Limb (tissue), 2 donors: ENCODE measurements around the gene ZDHHC14.
"Not testable (repeated sequence)": the region's sequence is repeated elsewhere in the genome, so short reads cannot be mapped to it uniquely, and the experiment has no call there.

Experiments
- DNase-seq, 2 donors: peaks; one replicate each; pipeline ENCODE4 v3.0.0-alpha.2; 2016; ENCODE audit errors: extremely low spot score in 2 of 2

The ZDHHC14 gene

DNA sequence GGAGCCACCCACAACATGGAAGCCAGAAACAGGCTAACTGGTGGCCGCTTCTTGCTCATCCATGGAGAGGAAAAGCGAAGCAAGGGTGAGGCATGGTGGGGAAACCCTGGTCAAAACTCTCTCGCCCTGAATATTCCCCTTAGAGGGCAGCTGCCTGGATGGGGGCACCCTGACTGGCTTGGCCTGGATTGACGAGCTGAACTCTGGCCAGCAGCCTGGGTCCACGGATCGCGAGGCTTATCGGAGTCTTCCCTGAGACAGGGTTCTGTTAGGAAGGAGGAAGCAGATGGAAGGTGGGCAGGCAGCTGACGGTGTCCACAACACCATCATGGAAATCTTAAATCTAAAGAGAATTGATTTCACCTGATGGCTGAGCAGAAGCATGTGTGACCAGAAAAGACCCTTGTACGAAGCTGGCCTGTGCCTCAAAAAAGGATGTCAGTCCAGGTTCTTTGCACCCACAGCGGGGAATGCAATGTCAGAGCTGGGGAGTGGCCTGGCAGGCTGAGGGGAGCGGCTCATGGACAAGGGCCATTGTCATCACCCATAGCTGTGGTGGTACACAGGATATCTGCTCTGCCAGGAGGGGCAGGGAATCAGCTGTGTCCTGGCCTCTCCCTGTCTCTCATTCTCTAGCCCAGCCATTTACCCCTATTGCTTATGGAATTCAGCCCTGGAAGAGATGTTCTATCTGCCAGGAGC, 332.6 kb downstream of the ZDHHC14 start:
- no peak for DNase-seq

DNA sequence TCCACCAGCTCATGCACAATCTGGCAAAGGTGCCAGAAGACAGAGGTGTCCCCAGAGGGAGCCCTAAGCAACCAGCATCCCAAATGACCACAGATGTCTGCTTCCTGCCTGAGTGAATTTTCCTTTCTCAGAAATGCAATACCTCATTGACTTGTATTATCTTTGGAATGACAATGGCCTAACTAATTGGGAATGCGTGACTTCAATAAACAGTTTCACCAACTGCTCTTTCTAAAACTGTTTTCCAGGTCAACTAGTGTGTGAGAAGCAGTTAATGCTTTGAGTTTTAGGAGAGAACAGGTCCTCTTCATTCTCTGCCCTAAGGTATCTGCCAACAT, 333.1 kb downstream of the ZDHHC14 start:
- no peak for DNase-seq

DNA sequence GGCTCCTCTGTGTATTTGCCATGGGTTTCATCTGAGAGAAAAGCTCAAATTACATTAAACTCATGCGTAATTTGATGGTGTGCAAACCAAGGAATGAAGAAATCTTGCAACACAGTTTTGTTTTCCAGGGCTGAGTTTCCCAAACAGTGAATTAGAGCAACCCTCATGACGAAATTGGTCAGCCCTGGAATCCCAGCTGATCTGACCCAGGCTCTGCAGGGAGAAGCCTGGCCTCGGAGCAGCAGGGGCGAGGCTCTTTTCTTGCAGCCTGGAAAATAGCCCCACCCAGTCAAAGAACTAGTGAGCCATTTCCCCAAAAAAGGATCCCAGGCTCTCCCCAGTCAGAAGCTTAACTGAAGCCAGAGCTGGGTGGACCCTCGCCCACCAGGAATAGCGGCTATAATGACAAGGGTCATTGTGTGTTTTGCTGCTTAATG, 334.8 kb downstream of the ZDHHC14 start:
- no peak for DNase-seq

DNA sequence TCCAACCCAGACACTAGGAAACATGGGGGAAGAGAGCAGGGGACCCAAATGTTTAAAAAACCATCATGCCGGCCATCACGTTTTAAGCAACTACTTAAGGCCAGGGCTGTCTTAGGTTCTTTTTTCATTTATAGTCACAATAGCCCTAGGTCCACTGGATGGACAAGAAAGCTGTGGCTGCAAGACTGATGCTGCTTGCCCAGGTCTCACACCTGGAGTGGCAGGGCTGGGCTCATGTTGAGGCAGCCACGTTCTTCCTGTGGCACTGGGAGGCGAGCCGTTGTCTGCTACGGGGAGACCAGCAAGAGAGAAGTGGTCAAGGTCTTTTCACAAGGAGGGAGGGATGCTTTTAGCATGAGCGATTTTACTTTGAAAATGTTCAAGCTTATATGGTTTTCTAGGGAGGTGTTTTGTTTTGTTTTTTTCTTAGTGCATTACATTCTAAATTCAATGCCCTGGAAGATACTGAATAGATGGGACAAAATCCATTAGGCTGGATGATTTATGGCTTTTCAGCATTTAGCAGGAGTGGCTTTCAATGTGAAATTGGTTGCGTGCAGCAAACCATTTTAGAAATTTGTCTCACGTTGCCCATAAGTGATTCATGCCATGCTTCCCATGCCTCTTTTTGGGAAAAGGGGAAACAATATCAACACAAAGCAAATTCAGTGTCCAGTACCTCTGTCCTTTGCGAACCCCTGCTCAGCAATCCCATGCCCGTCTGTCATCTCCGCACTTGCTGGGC, 335.4 kb downstream of the ZDHHC14 start:
- DNase-seq = no peak

DNA sequence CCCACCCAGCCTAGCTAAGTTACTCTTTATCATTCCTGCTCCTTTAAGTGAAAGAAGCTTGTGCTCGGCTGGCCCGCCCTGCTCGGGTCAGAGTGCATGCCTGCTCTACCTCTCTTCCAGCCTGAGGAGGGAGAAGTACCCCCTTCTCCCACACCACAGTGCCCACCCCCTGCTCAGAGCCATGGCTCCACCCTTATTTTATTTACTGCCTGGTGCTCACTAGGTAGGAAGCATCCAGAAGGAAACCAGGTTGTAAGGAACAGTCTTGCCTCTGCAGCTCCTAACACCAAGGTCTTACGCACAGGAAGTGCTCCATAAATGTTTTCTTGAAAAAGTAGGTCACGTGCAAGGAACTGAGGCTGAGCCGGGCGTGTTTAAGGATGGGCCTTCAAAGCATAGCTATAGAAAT, 336.4 kb downstream of the ZDHHC14 start:
- no peak for DNase-seq

DNA sequence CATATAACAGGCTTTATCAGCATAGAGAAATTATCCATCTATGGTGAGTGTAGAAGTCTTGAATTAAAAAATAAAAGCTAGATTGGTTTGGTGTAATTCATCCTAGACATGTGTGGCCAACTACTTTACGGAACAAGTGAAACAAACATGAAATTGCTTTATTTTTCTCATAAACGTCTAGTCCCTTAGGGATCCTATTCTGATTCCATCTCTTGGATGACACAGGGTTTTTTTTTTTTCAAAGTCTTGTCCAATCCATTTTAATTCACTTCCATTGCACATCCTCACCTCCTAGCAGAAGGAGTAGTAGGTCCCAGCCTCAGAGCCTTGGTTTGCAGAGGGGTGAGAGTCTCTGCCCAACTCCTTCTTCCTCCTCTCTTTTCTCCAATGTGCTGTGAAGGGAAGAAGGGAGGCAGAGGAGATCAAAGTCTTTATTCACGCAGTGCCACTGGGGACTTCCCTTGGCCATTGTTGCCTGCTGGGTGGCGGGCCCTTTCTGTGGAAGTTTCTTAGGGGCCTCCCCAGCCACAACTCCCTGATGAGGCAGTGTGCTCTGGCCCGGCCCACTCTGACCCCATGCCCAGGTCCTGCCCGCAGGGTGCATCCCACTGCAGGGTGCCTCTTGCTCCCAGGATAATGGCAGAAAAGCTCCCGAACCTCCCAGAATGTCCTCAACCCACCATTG, 337.7 kb downstream of the ZDHHC14 start:
- DNase-seq = no peak

DNA sequence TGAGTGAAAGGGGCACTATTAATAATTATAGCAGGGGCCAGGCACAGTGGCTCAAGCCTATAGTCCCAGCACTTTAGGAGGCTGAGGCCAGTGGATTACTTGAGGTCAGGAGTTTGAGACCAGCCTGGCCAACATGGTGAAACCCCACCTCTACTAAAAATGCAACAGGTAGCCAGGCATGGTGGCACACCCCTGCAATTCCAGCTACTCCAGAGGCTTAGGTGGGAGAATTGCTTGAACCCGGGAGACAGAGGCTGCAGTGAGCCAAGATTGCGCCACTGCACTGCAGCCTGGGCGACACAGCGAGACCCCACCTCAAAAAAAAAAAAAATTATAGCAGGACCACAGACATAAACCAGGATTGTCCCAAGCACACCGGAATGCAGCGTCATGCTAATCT, 340.0 kb downstream of the ZDHHC14 start:
- not testable (repeated sequence) for DNase-seq

DNA sequence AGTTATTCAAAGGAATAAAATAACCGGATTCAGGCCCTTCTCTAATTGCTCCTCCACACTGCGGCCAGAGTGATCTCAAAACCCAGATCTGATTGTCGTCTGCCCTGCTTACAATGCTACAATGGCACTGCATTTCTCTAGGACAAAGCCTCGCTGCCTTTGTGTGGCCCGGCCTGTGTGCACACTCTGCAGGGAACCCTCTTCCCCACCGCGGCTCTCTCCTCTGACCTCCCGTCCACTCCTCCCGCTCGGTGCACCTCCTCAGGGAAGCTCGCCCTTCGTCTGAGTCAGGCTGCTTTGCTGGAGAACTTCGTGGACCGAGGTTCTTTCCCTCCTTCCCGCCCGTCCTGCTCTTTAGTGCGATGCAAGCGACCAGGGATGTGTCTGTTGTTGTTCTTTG, 340.4 kb downstream of the ZDHHC14 start:
- DNase-seq = no peak

DNA sequence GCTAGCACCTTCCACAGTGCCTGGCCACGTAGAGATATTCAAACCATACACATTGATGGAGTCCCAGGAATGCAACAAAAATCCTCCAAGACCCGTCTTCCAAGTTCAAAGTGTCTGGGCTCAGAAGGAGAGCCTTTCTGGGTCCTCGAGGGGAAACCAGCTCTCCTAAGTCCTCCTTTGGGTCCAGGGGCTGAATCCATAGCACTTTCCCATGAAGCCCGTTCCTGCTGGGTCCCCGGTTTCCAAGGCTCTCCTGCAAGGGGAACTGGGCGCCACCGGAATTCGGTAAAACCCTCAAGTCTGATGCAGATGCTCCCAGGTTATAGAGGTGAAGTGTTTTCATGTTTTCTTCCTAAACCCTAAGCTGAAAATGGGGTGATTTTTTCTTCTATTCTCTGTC, 340.8 kb downstream of the ZDHHC14 start:
- no peak for DNase-seq

DNA sequence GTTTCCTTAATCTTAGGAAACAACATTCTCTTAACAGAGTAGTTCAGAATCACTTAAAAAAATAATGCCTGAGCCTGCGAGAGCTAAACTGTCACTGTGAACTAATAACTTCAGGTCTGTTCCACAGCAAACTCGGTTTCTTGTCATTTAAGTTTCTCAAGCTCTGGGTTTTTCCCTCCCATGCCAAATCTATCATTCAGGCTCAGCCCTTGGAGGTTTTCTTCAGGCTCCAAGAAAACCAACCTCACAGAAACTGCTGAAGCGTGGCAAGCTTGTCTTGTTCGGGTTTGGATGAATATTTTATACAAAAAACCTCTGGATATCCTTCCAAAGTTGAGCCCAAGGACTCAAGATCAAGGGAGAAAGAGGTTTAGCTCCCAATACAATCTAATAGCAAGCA, 342.4 kb downstream of the ZDHHC14 start:
- no peak for DNase-seq

DNA sequence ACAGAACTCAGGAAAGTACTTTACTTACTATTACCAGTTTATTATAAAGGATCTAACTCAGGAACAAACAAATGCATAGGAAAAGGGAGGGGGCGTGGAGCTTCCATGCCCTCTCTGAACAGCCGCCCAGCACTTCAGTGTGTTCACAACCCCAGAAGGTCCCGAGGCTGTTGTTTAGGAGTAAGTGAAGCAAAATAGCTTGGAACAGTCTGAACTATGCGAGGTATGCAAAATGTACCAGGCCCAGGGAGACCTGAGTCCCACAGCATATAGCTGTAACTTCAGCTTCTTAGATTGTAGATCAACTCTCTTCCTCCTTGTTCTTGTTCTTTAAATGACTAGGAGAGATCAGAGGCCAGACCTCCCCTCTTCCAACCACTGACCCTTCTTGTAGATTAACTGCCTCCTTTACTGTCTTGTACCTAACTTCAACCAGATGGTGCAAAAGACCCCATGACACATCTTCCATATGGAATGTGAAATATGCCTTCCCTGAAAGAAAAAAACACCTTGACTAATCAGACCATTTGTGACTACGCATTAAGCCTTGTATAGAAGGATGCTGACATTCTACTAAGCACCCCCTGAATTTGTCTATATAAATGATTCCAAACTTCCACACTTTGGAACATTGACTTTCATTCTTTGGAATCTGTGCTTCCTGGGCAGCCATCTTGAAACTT, 343.3 kb downstream of the ZDHHC14 start:
- DNase-seq = no peak

DNA sequence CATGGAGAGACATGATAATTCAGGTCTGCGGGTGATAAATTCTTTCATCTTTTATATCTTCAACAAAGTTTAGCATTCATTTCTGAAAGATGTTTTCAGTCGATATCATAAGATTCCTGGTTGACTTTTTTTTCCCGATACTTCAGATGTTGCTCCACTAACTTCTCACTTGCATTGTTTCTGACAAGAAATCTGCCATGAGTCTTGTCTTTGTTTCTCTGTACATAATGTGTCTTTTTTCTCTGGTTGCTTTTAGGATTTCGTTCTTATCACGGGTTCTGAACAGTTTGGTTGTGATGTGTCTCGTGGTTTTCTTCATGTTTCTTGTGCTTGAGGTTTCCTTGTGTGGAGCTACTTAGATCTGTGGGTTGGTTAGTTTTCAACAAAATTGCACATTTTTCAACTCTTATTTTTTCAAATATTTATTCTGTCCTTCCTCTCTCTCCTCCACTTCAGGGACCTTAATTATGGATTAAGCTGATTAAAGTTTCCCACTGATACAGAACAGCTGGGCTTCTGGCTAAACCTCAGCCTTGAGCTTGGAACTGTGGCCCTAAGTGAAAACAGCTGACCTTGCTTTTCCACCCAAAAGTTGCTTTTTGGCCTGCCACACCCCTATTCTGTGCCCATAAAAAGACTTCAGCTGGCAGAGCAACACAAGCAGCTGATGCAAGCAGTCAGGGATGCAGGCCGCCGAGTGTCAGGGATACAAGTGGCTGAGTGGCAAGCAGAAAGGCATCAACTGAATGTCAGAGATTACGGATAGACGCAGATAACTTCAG, 344.2 kb downstream of the ZDHHC14 start:
- no peak for DNase-seq

DNA sequence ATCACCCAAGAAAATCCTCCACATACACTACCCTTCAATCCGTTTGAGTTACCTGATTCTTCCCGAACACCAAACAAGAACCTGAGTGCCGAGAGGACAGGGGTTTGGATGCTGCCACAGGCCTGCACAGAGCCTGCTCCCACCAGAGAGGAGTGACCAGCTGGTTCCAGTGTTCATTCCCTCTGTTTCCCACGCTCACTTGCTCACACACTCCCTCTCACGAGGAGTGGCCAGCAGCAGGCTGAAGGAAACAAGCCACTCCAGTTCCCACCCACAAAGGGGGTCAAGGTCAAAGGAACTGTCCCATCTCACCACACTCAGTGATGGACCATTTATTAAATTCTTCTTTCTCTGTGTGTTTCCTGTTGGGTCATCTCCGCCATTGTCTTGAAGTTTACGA, 344.8 kb downstream of the ZDHHC14 start:
- DNase-seq = no peak

DNA sequence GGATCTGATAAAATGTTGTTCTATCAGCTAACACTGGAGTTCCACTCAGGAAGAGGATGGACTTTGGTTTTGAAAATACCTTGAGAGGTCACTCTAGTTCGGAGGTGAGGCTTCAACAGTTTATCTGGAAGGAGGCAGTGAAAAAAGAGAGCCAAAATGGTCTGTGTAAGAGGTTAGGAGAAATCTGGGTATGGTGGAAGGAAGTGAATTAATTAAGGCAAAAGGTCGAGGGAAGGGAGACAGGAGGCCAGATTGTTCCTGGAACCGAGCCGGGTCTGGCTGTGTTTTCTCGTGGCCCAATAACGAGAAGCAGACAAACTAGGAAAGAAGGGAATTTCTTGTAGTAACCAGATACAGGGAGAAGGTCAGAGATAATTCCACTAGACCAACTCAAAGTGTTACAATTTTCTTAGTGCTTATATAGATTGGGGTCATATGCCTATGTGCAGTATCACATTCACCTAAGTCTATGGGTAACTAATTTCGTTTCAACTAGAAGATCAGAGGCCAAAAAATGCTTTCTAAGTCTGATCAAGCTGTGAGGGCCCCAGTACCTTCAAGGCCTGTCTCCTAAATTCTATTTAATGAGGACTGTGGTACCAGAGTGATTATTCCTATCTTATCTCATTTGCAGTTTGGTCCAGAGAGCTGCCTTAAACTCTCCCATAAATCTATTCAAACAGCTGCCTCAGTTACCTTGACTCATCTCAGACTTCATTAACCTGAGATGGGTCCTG, 346.1 kb downstream of the ZDHHC14 start:
- no peak for DNase-seq
